Fibroblast of lung (primary cell): Measurements from ENCODE around the gene PPP1R10. TPM values are rescaled to one million over a fixed set of nuclear protein-coding genes. Genes with fewer than 3 reads are reported as not detected.
A peak's percentile ranks its signal among the peaks of the same experiment; 100 is the strongest.

ENCODE experiments used
- DNase-seq, 2 donors: peaks; one replicate each; pipeline versions ENCODE4 v3.0.0 to v3.0.0-alpha.2; 2010; ENCODE audit warnings: low read depth in 2 of 2
- H2AFZ ChIP-seq: 2 replicates; pipeline ENCODE4 v1.5.1; 2012; ENCODE audit warnings: low read length, control low read depth, inconsistent platforms
- H3K27ac ChIP-seq: 2 replicates; pipeline ENCODE4 v1.5.1; 2011; ENCODE audit warnings: low read length, control low read depth; ENCODE audit not compliant: insufficient read depth
- H3K27me3 ChIP-seq: 2 replicates; pipeline ENCODE4 v1.5.1; 2011; ENCODE audit warnings: mild to moderate bottlenecking, low read length; ENCODE audit not compliant: control insufficient read depth, insufficient read depth
- H3K36me3 ChIP-seq: 2 replicates; pipeline ENCODE4 v1.5.1; 2011; ENCODE audit warnings: low read length; ENCODE audit not compliant: control insufficient read depth, insufficient read depth
- H3K4me1 ChIP-seq: 2 replicates; pipeline ENCODE4 v1.5.1; 2011; ENCODE audit warnings: low read length; ENCODE audit not compliant: control insufficient read depth, insufficient read depth; ENCODE audit errors: extremely low read depth
- H3K4me2 ChIP-seq: 2 replicates; pipeline ENCODE4 v1.5.1; 2011; ENCODE audit warnings: low read length, control low read depth; ENCODE audit not compliant: insufficient read depth; ENCODE audit errors: extremely low read depth
- H3K4me3 ChIP-seq, 4 experiments: fragments of 200-600 bp in 1 of 4; sonication (generic) in 1 of 4; replicated peaks in 1 of 4; 2 replicates each; pipeline ENCODE4 v1.5.1; 2011 to 2016; ENCODE audit warnings: low read length in 4 of 4, low read depth in 3 of 4, mild to moderate bottlenecking in 3 of 4, control low read depth in 2 of 4, inconsistent platforms in 1 of 4, mixed read lengths in 1 of 4; ENCODE audit not compliant: insufficient read depth in 1 of 4; ENCODE audit errors: control extremely low read depth in 1 of 4
- H3K79me2 ChIP-seq: 2 replicates; pipeline ENCODE4 v1.5.1; 2012; ENCODE audit warnings: mild to moderate bottlenecking, low read length, inconsistent platforms; ENCODE audit not compliant: control insufficient read depth, insufficient read depth
- H3K9ac ChIP-seq: 2 replicates; pipeline ENCODE4 v1.5.1; 2011; ENCODE audit warnings: mild to moderate bottlenecking, low read length, control low read depth; ENCODE audit not compliant: insufficient read depth
- H3K9me3 ChIP-seq: 2 replicates; pipeline ENCODE4 v1.5.1; 2012; ENCODE audit warnings: low read depth, low read length; ENCODE audit not compliant: control insufficient read depth, insufficient read depth
- H4K20me1 ChIP-seq: 2 replicates; pipeline ENCODE4 v1.5.1; 2011; ENCODE audit warnings: low read length; ENCODE audit not compliant: control insufficient read depth, insufficient read depth; ENCODE audit errors: extremely low read depth
- EZH2 ChIP-seq: IDR thresholded peaks from 2 replicates; pipeline ENCODE4 v1.5.1; 2012; ENCODE audit warnings: low read length, control low read depth, mild to moderate bottlenecking; ENCODE audit errors: missing control alignments
- polyA plus RNA-seq, 2 donors: library from polyadenylated mRNA; depleted of rRNA in 1 of 2; stranded (reverse) in 1 of 2; unstranded in 1 of 2; fragments of >200 nt; gene quantifications; 2 replicates each; pipeline ENCODE4 v1.2.1, GENCODE V29; 2011 to 2012; ENCODE audit warnings: missing spikeins in 1 of 2
- total RNA-seq: library from RNA; depleted of rRNA; stranded (reverse); fragments of >200 nt; gene quantifications from 2 replicates; pipeline ENCODE4 v1.2.1, GENCODE V29; 2014
- TF ChIP-seq, protein P1 (sequence below), 2 donors: IDR thresholded peaks in 1 of 2; conservative IDR thresholded peaks in 1 of 2; 1 replicate in 1 of 2; 2 replicates in 1 of 2; pipeline ENCODE4 v1.5.1; 2011 to 2012; ENCODE audit warnings: low read length in 2 of 2, control low read depth in 1 of 2, inconsistent platforms in 1 of 2, low read depth in 1 of 2, mild to moderate bottlenecking in 1 of 2

Gene PPP1R10
- total and polyA plus RNA-seq, 2 donors (not counting 1 experiment from before 2014, with no cell fraction given) = 25.2 to 28.2 TPM

- H3K27ac ChIP-seq = peak overlapping the region; percentile 94
- peaks cover 44% of the 10 kb centered on the region for H3K79me2 ChIP-seq
Measured at GRCh38 chr6:30572148-30572547, 44.9 kb downstream of the PPP1R10 start.

DNA sequence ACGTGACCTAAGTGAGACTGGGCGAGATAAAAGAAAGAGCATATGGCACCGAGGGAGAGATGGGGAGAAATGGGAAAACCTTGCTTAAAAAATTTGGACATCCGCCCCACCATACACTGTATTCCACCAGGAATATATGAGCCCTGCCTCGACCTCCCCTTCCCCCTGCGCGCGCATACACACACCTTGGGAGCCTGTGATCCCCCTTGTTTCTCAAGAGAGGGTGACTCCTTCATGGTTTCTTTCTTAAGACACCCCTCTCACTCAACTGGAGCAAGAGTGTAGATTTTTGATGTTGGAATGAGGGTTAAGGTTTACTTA, 45.3 kb downstream of the PPP1R10 start:
- Histone ChIP-seq H3K9ac (peak overlapping the region; percentile 90), H2AFZ (peak overlapping the region; percentile 79), H3K4me3 (peak overlapping the region; percentile 80 to 91 (median 90)), H3K4me1 (peaks cover 13% of the 10 kb centered on the region), H3K27ac (peak overlapping the region; percentile 94), H3K4me2 (peak overlapping the region; percentile 93), H3K36me3 (no peaks in the 10 kb centered on the region), H3K9me3 (no peaks in the 10 kb centered on the region), H4K20me1 (no peaks in the 10 kb centered on the region), H3K79me2 (peaks cover 44% of the 10 kb centered on the region), H3K27me3 (no peaks in the 10 kb centered on the region)
- DNase-seq = no peak
- no peak for TF ChIP-seq EZH2
- TF ChIP-seq, protein P1, sequence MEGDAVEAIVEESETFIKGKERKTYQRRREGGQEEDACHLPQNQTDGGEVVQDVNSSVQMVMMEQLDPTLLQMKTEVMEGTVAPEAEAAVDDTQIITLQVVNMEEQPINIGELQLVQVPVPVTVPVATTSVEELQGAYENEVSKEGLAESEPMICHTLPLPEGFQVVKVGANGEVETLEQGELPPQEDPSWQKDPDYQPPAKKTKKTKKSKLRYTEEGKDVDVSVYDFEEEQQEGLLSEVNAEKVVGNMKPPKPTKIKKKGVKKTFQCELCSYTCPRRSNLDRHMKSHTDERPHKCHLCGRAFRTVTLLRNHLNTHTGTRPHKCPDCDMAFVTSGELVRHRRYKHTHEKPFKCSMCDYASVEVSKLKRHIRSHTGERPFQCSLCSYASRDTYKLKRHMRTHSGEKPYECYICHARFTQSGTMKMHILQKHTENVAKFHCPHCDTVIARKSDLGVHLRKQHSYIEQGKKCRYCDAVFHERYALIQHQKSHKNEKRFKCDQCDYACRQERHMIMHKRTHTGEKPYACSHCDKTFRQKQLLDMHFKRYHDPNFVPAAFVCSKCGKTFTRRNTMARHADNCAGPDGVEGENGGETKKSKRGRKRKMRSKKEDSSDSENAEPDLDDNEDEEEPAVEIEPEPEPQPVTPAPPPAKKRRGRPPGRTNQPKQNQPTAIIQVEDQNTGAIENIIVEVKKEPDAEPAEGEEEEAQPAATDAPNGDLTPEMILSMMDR (conservative IDR thresholded peaks at IDR 0.05 in 1 of 2, IDR thresholded peaks at IDR 0.05 in 1 of 2; ENCODE audit: low read depth in 1 of 2, low read length in 2 of 2) = no peak

More at GRCh38 chr6:30572148-30572547, 44.9 kb downstream of the PPP1R10 start:
- H3K4me1 ChIP-seq = peaks cover 13% of the 10 kb centered on the region
- no peak overlapping the region for H2AFZ ChIP-seq
- TF ChIP-seq, protein P1 (conservative IDR thresholded peaks at IDR 0.05 in 1 of 2, IDR thresholded peaks at IDR 0.05 in 1 of 2; ENCODE audit: low read depth in 1 of 2, low read length in 2 of 2) = no peak
- no peak for TF ChIP-seq EZH2
- no peaks in the 10 kb centered on the region for H4K20me1 ChIP-seq
- H3K36me3 ChIP-seq = peaks cover 3% of the 10 kb centered on the region
- DNase-seq = no peak
- H3K9ac ChIP-seq = peak overlapping the region; percentile 90
- H3K4me3 ChIP-seq = peak overlapping the region; percentile 80 to 91 (median 90)
- H3K27me3 ChIP-seq = no peaks in the 10 kb centered on the region
- H3K9me3 ChIP-seq = no peaks in the 10 kb centered on the region
- peak overlapping the region; percentile 93 for H3K4me2 ChIP-seq

GRCh38 chr6:30571075-30571761, 45.8 kb downstream of the PPP1R10 start, which contains the start of gene ABCF1:
Gene ABCF1 (plus strand): TSS chr6:30571442. CDS start chr6:30571488, 46 bp downstream.
- peaks cover 41% of the 10 kb centered on the region for H3K79me2 ChIP-seq

More at GRCh38 chr6:30571075-30571761, 45.8 kb downstream of the PPP1R10 start, which contains the start of gene ABCF1:
- Histone ChIP-seq H3K36me3 (no peaks in the 10 kb centered on the region), H2AFZ (peak within 1 kb of the TSS; percentile 97), H3K9me3 (no peaks in the 10 kb centered on the region), H3K27me3 (no peaks in the 10 kb centered on the region), H3K9ac (peak within 1 kb of the TSS; percentile 90), H3K4me1 (peaks cover 13% of the 10 kb centered on the region), H3K4me2 (peak within 1 kb of the TSS; percentile 93), H3K27ac (peak within 1 kb of the TSS; percentile 94), H3K4me3 (peak within 1 kb of the TSS; percentile 80 to 91 (median 90)), H4K20me1 (no peaks in the 10 kb centered on the region)
- DNase-seq = peak; percentile 94 to 97
- TF ChIP-seq, protein P1 (conservative IDR thresholded peaks at IDR 0.05 in 1 of 2, IDR thresholded peaks at IDR 0.05 in 1 of 2; ENCODE audit: low read depth in 1 of 2, low read length in 2 of 2) = no peak
- no peak for TF ChIP-seq EZH2
